Neural progenitor cell (in vitro differentiated cells): Measurements from ENCODE around the gene LSM14B.

Experiments used
- CTCF ChIP-seq: fragments of 200-600 bp; sonication (generic); IDR thresholded peaks from 2 replicates; pipeline ENCODE4 v1.5.1; 2017; ENCODE audit warnings: antibody characterized with exemption, mild to moderate bottlenecking
- EZH2 ChIP-seq: fragments of 200-600 bp; sonication (generic); IDR thresholded peaks from 2 replicates; pipeline ENCODE4 v1.6.1; 2017; ENCODE audit warnings: antibody characterized with exemption, mild to moderate bottlenecking, moderate library complexity
- EZH2phosphoT487 ChIP-seq: fragments of 200-600 bp; sonication (generic); IDR thresholded peaks from 2 replicates; pipeline ENCODE4 v1.6.1; 2017; ENCODE audit warnings: antibody characterized with exemption

GRCh38 chr20:62135573-62136266 is 13.4 kb downstream of the LSM14B start:
- no peak for TF ChIP-seq CTCF
- no peak for TF ChIP-seq EZH2
- no peak for TF ChIP-seq EZH2phosphoT487
